K562 (cell line): ENCODE measurements around the gene LY6G6D. TPM values are rescaled to one million over a fixed set of nuclear protein-coding genes. Genes with fewer than 3 reads are reported as not detected.

Source experiments
- AFF1 ChIP-seq, 2 experiments: fragments of 450-650 bp; IDR thresholded peaks; 2 replicates each; pipeline ENCODE4 v1.6.1; 2018; ENCODE audit warnings: mild to moderate bottlenecking in 2 of 2, low read depth in 1 of 2; ENCODE audit not compliant: partially characterized antibody in 2 of 2
- BMI1 ChIP-seq: fragments of 150-350 bp; IDR thresholded peaks from 2 replicates; pipeline ENCODE4 v1.6.1; 2014; ENCODE audit warnings: low read length
- ESRRA ChIP-seq: fragments of 450-650 bp; IDR thresholded peaks from 2 replicates; pipeline ENCODE4 v1.6.1; 2014; ENCODE audit warnings: low read depth, mild to moderate bottlenecking, moderate library complexity, borderline replicate concordance
- ILK ChIP-seq: fragments of 450-650 bp; IDR thresholded peaks from 2 replicates; pipeline ENCODE4 v1.6.1; 2016; ENCODE audit warnings: missing genetic modification characterization, low read depth, mild to moderate bottlenecking, missing compliant biosample characterization, moderate library complexity, borderline replicate concordance
- KHSRP ChIP-seq: fragments of 450-650 bp; IDR thresholded peaks from 2 replicates; pipeline ENCODE4 v1.6.1; 2017
- KLF16 ChIP-seq: IDR thresholded peaks from 2 replicates; pipeline ENCODE4 v1.6.1; 2016; ENCODE audit warnings: antibody characterized with exemption
- MEIS2 ChIP-seq: fragments of 450-650 bp; IDR thresholded peaks from 2 replicates; pipeline ENCODE4 v1.6.1; 2014; ENCODE audit warnings: mild to moderate bottlenecking; ENCODE audit not compliant: partially characterized antibody
- MYNN ChIP-seq, 2 experiments: sonication (generic); formaldehyde crosslinking in 1 of 2; IDR thresholded peaks; 2 replicates each; pipeline versions ENCODE4 v1.5.0 to v1.6.1; 2016 to 2020; ENCODE audit warnings: antibody characterized with exemption in 1 of 2, missing genetic modification reagents in 1 of 2
- NELFE ChIP-seq: IDR thresholded peaks from 2 replicates; pipeline ENCODE4 v1.6.1; 2011; ENCODE audit warnings: mild to moderate bottlenecking; ENCODE audit not compliant: insufficient read depth, insufficient read length
- NFYB ChIP-seq: IDR thresholded peaks from 2 replicates; pipeline ENCODE4 v1.6.1; 2011; ENCODE audit warnings: mild to moderate bottlenecking, moderate library complexity; ENCODE audit not compliant: insufficient read length; ENCODE audit errors: extremely low read depth
- NONO ChIP-seq, 2 experiments: fragments of 200-400 bp in 1 of 2; fragments of 450-650 bp in 1 of 2; formaldehyde crosslinking in 1 of 2; IDR thresholded peaks; 2 replicates each; pipeline ENCODE4 v1.6.1; 2017; ENCODE audit warnings: low read depth in 2 of 2, mild to moderate bottlenecking in 2 of 2, moderate library complexity in 2 of 2, low read length in 1 of 2
- PML ChIP-seq: IDR thresholded peaks from 2 replicates; pipeline ENCODE4 v1.6.1; 2012; ENCODE audit warnings: low read length, inconsistent platforms
- PTTG1 ChIP-seq: fragments of 450-650 bp; IDR thresholded peaks from 2 replicates; pipeline ENCODE4 v1.6.1; 2016; ENCODE audit warnings: low read depth, mild to moderate bottlenecking, missing genetic modification characterization, missing compliant biosample characterization
- ZBTB49 ChIP-seq: sonication (generic); formaldehyde crosslinking; IDR thresholded peaks from 2 replicates; pipeline ENCODE4 v1.8.0; 2022; ENCODE audit warnings: missing genetic modification reagents, mild to moderate bottlenecking, borderline replicate concordance
- ZBTB9 ChIP-seq: fragments of 450-650 bp; formaldehyde crosslinking; IDR thresholded peaks from 2 replicates; pipeline ENCODE4 v1.4.0; 2020; ENCODE audit warnings: mild to moderate bottlenecking, moderate library complexity
- ZNF57 ChIP-seq: fragments of 450-650 bp; formaldehyde crosslinking; IDR thresholded peaks from 2 replicates; pipeline ENCODE4 v1.4.0; 2020; ENCODE audit warnings: mild to moderate bottlenecking, moderate library complexity
- ZZZ3 ChIP-seq: fragments of 450-650 bp; IDR thresholded peaks from 2 replicates; pipeline ENCODE4 v1.6.1; 2016; ENCODE audit warnings: antibody characterized with exemption, mild to moderate bottlenecking, moderate library complexity
- polyA plus RNA-seq, 8 experiments: library from polyadenylated mRNA; depleted of rRNA in 4 of 8; stranded (reverse) in 5 of 8; unstranded in 3 of 8; fragments of >200 nt; fragmentation: Nextera tagmentation in 2 of 8; fragmentation: Illumina TruSeq in 1 of 8; extraction: Ambion mirVana in 2 of 8; extraction: Trizol in 1 of 8; gene quantifications; 2 replicates each; pipeline versions ENCODE4 v1.2.1 to v1.2.3, GENCODE V29; 2011 to 2014; ENCODE audit warnings: inconsistent platforms in 1 of 8, missing spikeins in 1 of 8
- total RNA-seq, 7 experiments: library from RNA; depleted of rRNA in 6 of 7; stranded (reverse); fragments of >200 nt in 6 of 7; fragmentation: Illumina TruSeq in 2 of 7; extraction: Trizol in 2 of 7; gene quantifications; 2 replicates each; pipeline versions ENCODE4 v1.2.1 to v1.2.3, GENCODE V29; 2011 to 2021; ENCODE audit warnings: low replicate concordance in 1 of 7
- TF ChIP-seq, protein P1 (sequence below): fragments of 450-650 bp; IDR thresholded peaks from 2 replicates; pipeline ENCODE4 v1.6.1; 2017; ENCODE audit warnings: antibody characterized with exemption

Gene LY6G6D
- total and polyA plus RNA-seq, 9 of the 15 experiments (the other 6 are each of a cell fraction or from before 2014, with no cell fraction given) = 0.30 to 0.38 TPM; not detected in 7

GRCh38 chr6:31740397-31741223 is 25.5 kb downstream of the LY6G6D start (continued):
- no peak for TF ChIP-seq ZBTB49
- peak; percentile 9; the same call in 1 of the 2 replicates for TF ChIP-seq ZBTB9 (CRISPR knock-in tag)
- TF ChIP-seq AFF1 (IDR thresholded peaks at IDR 0.05; ENCODE audit: low read depth in 1 of 2, partially characterized antibody in 2 of 2) = peak in 1 of 2 experiments; percentile 13
- TF ChIP-seq MYNN (IDR thresholded peaks at IDR 0.05) = no peak
- TF ChIP-seq MYNN (CRISPR knock-in tag; IDR thresholded peaks at IDR 0.05) = no peak
- no peak for TF ChIP-seq KHSRP
- peak; percentile 8; the same call in 1 of the 2 replicates for TF ChIP-seq PML
- TF ChIP-seq, protein P1, sequence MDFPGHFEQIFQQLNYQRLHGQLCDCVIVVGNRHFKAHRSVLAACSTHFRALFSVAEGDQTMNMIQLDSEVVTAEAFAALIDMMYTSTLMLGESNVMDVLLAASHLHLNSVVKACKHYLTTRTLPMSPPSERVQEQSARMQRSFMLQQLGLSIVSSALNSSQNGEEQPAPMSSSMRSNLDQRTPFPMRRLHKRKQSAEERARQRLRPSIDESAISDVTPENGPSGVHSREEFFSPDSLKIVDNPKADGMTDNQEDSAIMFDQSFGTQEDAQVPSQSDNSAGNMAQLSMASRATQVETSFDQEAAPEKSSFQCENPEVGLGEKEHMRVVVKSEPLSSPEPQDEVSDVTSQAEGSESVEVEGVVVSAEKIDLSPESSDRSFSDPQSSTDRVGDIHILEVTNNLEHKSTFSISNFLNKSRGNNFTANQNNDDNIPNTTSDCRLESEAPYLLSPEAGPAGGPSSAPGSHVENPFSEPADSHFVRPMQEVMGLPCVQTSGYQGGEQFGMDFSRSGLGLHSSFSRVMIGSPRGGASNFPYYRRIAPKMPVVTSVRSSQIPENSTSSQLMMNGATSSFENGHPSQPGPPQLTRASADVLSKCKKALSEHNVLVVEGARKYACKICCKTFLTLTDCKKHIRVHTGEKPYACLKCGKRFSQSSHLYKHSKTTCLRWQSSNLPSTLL = no peak
- TF ChIP-seq BMI1 = no peak
- no peak for TF ChIP-seq NFYB
- no peak for TF ChIP-seq NONO (IDR thresholded peaks at IDR 0.05; ENCODE audit: low read depth in 2 of 2, low read length in 1 of 2)
- TF ChIP-seq KLF16 = no peak
- TF ChIP-seq ZNF57 = no peak
- no peak for TF ChIP-seq ZZZ3
- no peak for TF ChIP-seq ESRRA
- TF ChIP-seq ILK (tag) = no peak
- TF ChIP-seq NELFE = no peak
- TF ChIP-seq PTTG1 (tag) = no peak
- TF ChIP-seq MEIS2 = no peak
